HG02870 (cell line): ENCODE results near the gene ZCCHC3.

Experiments
- ATAC-seq: cut with Tn5 transposase; IDR thresholded peaks from one replicate; pipeline ENCODE4 v1.9.1; 2021; ENCODE audit warnings: mild to moderate bottlenecking, moderate library complexity; ENCODE audit not compliant: unreplicated experiment

The ZCCHC3 gene

GRCh38 chr20:278607-279571 is 18.5 kb upstream of the ZCCHC3 start:
- ATAC-seq, result no peak

- no peak for ATAC-seq
Observed at GRCh38 chr20:284172-284571, 13.2 kb upstream of the ZCCHC3 start.

DNA sequence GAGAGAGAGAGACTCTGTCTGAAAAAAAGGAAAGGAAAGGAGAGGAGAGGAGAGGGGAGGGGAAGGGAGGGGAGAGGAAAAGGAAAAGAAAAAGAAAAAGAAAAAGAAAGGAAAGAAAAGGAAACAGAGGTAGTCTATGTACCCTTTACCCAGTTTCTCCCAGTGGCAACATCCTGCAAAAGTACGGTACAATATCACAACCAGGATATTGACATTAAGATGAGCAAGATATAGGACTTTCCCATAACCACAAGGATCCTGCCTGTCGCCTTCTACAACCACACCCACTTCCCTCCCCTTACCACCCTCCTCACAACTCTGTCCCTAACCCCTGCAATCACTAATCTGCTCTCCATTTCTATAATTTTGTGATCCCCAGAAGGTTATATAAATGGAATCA is 10.9 kb upstream of the ZCCHC3 start:
- ATAC-seq, result no peak

- no peak for ATAC-seq
Observed at GRCh38 chr20:288956-289692, 8.2 kb upstream of the ZCCHC3 start.

GRCh38 chr20:289693-290083 is 7.7 kb upstream of the ZCCHC3 start:
- no peak for ATAC-seq

- peak; percentile 81 for ATAC-seq
Observed at GRCh38 chr20:290084-290831, 7.1 kb upstream of the ZCCHC3 start, which contains the start of gene C20orf96. TSS of gene C20orf96 (minus strand) at chr20:290750. CDS start at chr20:290610, 140 bp downstream.

GRCh38 chr20:294602-295001 is 2.8 kb upstream of the ZCCHC3 start:
- ATAC-seq, result no peak

DNA sequence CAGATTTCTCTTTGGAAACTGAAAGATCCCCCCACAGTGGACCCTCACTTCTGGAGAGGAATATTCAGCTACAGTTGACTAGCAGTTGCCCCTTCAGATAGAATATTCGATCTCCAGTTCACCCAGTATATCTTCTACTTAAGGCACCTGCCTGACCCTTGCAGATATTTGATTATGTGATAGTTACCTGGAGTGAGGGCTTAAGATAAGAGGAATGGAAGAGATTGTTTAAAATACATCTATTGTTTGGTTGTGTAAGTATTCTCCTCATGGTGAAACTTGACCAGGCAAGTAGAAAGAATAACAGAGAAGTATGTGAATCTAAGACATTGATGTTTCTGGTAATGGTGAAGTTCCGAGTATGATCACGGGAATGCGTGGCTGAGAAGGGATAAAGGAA is 1.6 kb upstream of the ZCCHC3 start:
- ATAC-seq, result no peak

DNA sequence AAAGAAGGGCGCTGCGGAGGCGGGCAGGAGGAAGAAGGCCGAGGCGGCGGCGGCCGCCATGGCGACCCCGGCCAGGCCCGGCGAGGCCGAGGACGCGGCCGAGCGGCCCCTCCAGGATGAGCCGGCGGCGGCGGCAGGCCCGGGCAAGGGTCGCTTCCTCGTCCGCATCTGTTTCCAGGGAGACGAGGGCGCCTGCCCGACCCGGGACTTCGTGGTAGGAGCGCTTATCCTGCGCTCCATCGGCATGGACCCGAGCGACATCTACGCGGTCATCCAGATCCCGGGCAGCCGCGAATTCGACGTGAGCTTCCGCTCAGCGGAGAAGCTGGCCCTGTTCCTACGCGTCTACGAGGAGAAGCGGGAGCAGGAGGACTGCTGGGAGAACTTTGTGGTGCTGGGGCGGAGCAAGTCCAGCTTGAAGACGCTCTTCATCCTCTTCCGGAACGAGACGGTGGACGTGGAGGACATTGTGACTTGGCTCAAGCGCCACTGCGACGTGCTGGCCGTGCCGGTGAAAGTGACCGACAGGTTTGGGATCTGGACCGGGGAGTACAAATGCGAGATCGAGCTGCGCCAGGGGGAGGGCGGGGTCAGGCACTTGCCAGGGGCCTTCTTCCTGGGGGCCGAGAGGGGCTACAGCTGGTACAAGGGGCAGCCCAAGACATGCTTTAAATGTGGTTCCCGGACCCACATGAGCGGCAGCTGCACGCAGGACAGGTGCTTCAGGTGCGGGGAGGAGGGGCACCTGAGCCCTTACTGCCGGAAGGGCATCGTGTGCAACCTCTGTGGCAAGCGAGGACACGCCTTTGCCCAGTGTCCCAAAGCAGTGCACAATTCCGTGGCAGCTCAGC is 780 bp downstream of the ZCCHC3 start:
- ATAC-seq, result peak; percentile 19

- ATAC-seq, result no peak
Observed at GRCh38 chr20:298776-299391, 1.5 kb downstream of the ZCCHC3 start.

DNA sequence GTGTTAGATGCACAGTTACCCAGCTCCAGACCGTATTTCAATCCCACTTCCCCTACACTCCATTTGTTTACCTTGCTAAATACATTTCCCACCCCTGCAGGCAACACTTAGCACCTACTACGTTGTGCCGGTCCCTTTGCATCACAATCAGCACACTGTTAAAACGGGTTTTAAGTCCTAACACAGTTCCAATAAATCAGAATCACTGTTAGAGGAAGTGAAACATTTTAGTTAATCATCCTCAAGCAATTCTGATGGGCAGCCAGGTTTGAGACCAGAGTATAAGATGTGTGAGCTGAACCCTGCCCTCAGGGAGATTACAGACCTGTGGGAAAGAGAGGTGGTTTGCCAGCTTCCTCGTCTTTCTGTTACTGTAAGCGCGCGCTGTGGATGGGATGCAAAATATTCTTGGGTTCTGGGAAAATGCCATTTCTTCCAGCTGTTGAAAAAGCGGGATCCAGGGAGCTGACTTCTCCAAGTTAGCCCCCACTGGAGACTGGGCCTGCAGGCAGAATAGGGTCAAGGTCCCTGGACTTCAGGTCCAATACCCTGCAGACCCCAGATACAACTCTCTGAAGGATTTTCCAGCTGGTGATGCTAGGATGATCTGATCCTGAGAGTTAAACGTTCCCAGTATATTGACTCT is 3.1 kb downstream of the ZCCHC3 start:
- no peak for ATAC-seq

DNA sequence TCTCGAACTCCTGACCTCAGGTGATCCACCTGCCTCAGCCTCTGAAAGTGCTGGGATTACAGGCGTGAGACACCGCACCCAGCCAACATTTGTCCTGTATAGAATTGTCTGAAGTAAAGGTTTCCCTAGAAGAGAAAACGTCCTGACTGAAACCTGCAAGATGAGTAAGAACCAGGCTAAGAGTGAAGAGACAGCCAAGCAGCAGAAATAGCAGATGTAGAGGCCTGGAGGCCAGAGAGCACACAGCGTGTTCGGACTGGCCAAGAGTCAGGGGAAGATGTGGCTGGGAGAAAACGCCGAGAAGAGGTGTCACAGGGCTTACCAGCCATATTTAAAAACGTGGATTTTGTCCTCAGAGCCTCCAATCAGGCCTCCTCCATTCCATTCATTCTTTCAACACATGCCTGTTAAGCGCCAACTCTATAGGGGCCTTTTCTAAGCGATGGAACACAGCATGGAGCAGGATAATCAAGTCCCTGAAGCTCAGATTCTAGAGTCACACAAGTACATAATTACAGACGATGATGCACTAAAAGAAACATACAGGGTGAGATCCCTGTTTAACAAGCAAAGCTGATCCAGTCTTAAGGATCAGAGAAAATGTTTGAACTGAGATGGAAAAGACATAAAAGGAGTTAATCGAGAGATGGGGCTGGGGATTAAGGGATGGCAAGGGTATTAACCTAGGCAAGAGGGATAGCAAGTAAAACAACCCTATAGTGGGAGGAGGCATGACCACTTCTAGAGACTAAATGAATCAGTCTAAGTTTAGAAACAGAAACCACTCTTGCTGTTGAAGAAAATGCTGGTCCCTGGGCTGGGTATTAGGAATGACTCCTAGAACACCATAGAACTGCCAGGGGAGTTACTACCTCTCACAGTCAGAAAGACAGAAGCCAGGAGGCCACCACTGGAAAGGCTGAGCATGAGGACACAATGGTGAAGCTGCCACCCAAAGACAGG is 4.8 kb downstream of the ZCCHC3 start:
- ATAC-seq, result no peak

GRCh38 chr20:305745-306144 is 8.4 kb downstream of the ZCCHC3 start:
- ATAC-seq, result no peak

DNA sequence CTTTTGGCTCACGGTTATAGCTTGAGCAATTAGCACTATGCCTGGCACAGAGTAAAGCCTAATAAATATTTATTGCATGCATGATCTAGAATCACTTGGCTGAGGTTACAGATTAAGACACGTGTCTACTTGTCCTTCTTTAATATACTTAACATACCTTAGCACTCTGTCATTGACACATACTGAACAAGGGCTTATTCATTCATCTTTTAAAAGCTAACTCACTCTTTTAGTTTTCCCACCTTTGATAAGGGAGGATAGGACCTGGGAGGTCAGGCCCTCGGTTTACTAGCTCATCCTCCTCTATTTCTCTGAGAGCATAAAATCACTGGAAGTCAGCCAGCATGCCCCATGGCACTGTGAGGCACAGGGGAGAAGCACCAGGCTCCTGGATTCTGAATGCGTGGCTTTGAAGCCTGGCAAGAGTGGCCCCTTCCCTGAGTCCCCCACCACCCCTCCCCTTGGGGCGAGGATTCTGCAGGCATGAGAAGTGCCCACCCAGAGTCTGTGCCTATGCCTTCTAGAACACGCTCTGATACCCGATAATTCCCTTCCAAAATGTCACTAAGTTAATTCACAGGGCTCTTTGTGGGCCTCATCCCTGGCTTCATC is 11.2 kb downstream of the ZCCHC3 start:
- no peak for ATAC-seq

DNA sequence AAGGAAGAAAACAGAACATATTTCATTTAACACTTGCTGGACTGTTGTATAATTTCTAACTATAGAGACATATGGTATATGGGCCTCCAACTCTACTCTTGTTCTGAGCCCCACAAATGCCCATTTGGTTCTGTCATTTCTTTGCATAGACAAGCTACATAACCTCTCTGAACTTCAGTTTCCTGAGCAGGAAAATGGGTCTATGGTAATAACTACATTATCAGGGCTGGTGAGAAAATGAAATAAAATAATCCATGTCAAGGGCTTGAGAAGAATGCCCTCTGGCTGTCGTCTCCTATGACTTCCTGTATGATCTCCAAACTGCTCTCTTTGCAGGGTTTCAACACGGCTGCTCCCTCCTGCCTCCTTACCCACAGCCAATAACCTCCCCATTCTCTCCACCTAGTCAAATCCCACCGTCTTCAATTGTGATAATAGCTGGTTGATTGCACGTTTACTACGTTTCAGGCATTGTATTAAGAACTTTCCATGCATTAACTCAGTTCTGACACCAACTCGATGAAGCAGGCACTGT is 12.0 kb downstream of the ZCCHC3 start:
- no peak for ATAC-seq

DNA sequence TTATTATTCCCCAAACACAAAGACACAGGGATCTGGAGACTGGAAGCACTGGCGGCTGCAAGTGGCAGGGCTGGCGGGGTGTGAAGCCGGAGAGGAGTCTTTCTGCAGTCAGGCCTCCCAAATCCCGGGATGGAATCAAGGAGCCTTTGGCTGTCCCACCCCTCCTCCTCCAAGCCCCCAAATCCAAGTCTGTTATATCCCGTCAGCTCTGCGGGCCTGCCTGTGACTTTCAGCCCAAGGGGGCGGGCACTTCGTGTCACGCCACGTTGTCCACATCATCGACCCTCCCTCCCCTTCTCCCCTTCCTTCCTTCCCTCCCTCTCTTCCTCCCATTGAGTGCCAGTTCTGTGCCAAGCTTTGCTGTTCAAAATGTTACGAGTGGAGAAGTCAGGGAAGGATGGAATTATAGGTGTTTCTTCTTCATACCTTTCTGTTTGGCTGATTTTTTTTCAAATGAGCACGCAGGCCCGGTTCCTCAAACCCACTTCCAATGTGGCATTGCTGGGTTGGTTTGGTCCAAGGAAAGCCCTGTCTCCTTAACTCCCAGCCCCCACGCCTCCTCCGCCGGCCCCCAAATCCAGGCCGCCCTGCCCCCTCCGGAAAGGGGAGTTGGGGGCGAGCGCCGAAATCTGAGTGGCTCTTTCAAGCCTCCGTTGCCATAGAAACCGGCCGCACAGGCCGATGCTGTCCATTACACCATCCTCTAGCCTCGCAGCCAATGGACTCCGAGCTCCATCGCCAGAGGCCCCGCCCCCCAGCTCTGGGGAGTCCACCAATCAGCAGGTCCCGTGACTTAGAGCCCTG is 12.7 kb downstream of the ZCCHC3 start:
- peak; percentile 100 for ATAC-seq

DNA sequence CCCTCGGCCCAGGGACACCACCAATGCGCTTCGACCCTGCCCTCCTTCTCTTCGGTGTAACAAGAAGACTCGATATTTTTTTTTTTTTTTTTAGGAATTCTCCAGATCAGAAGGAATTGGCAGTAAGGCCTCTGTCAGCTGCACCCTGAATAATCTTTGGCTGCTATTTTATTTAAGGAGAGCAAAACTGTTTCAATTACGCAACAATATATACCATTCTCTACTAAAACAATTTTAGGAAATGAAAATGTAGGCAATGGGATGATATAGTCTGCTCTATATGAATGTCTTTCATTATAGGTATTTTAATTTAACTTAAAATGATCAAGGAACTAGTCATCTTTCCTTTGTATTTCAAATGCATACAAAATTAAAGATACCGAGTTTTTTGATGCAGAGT is 13.3 kb downstream of the ZCCHC3 start:
- no peak for ATAC-seq
